HUES6 (cell line): ENCODE data around the gene IQCH.
"Not testable (repeated sequence)": the region's sequence is repeated elsewhere in the genome, so short reads cannot be mapped to it uniquely, and the experiment has no call there.

ENCODE experiments used
- H3K27ac ChIP-seq: 2 replicates; pipeline ENCODE4 v1.7.0; 2013; ENCODE audit warnings: low read depth, mild to moderate bottlenecking, low read length, inconsistent platforms
- H3K27me3 ChIP-seq: 2 replicates; pipeline ENCODE4 v1.6.1; 2013; ENCODE audit warnings: low read length; ENCODE audit not compliant: control insufficient read depth, insufficient read depth
- H3K36me3 ChIP-seq: 2 replicates; pipeline ENCODE4 v1.6.1; 2013; ENCODE audit warnings: low read length; ENCODE audit not compliant: control insufficient read depth, insufficient read depth
- H3K4me1 ChIP-seq: 2 replicates; pipeline ENCODE4 v1.6.1; 2013; ENCODE audit warnings: low read length; ENCODE audit not compliant: control insufficient read depth, insufficient read depth
- H3K4me3 ChIP-seq: 2 replicates; pipeline ENCODE4 v1.5.1; 2013; ENCODE audit warnings: low read depth, low read length
- H3K9ac ChIP-seq: one replicate; pipeline ENCODE4 v1.6.1; 2013; ENCODE audit warnings: mild to moderate bottlenecking, low read length
- H3K9me3 ChIP-seq: 2 replicates; pipeline ENCODE4 v1.6.1; 2013; ENCODE audit warnings: low read depth, low read length; ENCODE audit not compliant: control insufficient read depth, insufficient read depth

IQCH gene

DNA sequence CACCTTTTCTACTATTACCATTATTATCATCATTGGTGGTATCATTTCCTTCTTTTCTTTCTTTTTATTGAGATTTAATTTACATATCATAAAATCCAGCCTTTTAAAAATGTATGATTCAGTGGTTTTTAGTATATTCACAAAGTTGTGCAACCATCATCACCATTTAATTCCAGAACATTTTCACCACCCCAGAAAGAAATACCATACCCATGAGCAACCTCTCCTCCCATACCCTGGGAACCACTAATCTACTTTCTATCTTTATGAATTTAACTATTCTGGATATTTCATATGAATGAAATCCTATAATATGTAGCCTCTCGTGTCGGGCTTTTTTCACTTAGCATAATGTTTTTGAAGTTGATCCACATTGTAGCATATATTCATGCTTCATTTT is 29.2 kb upstream of the IQCH start:
- Histone ChIP-seq H3K9ac (no peak overlapping the region), H3K4me1 (no peaks in the 10 kb centered on the region), H3K9me3 (no peaks in the 10 kb centered on the region), H3K4me3 (no peak overlapping the region), H3K36me3 (peaks cover 5% of the 10 kb centered on the region), H3K27me3 (no peaks in the 10 kb centered on the region), H3K27ac (no peak overlapping the region)

GRCh38 chr15:67227431-67227830 is 27.2 kb upstream of the IQCH start:
- H3K27ac ChIP-seq: no peak overlapping the region
- no peaks in the 10 kb centered on the region for H3K9me3 ChIP-seq
- H3K4me1 ChIP-seq: no peaks in the 10 kb centered on the region
- H3K27me3 ChIP-seq: no peaks in the 10 kb centered on the region
- no peak overlapping the region for H3K4me3 ChIP-seq
- H3K9ac ChIP-seq: no peak overlapping the region
- peaks cover 21% of the 10 kb centered on the region for H3K36me3 ChIP-seq

GRCh38 chr15:67227846-67228245 is 26.7 kb upstream of the IQCH start:
- Histone ChIP-seq H3K27me3 (no peaks in the 10 kb centered on the region), H3K4me1 (no peaks in the 10 kb centered on the region), H3K36me3 (peaks cover 24% of the 10 kb centered on the region), H3K9me3 (no peaks in the 10 kb centered on the region), H3K9ac (no peak overlapping the region), H3K27ac (no peak overlapping the region), H3K4me3 (no peak overlapping the region)

- Histone ChIP-seq H3K9ac (no peak overlapping the region), H3K9me3 (no peaks in the 10 kb centered on the region), H3K36me3 (peaks cover 29% of the 10 kb centered on the region)
Observed at GRCh38 chr15:67228286-67228685, 26.3 kb upstream of the IQCH start.

GRCh38 chr15:67230504-67230903 is 24.1 kb upstream of the IQCH start:
- H3K4me3 ChIP-seq: no peak overlapping the region
- H3K27ac ChIP-seq: no peak overlapping the region
- H3K9ac ChIP-seq: no peak overlapping the region
- no peaks in the 10 kb centered on the region for H3K4me1 ChIP-seq
- H3K9me3 ChIP-seq: no peaks in the 10 kb centered on the region
- peaks cover 39% of the 10 kb centered on the region for H3K36me3 ChIP-seq
- H3K27me3 ChIP-seq: no peaks in the 10 kb centered on the region

More at GRCh38 chr15:67228286-67228685, 26.3 kb upstream of the IQCH start:
- no peaks in the 10 kb centered on the region for H3K27me3 ChIP-seq
- no peaks in the 10 kb centered on the region for H3K4me1 ChIP-seq
- no peak overlapping the region for H3K27ac ChIP-seq
- H3K4me3 ChIP-seq: no peak overlapping the region

DNA sequence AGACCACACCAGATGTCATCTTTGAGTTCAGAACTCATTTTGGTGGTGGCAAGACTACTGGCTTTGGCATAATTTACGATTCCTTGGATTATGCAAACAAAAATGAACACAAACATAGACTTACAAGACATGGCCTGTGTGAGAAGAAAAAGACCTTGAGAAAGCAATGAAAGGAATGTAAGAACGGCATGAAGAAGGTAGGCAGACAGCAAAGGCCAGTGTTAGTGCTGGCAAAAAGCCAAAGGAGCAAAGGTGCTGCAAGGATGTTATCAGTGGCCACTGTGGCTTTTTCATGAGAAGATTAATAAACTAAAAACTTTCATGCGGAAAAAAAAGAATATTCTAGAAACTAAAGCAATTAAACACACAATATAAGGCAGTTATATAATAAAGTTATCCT is 22.0 kb upstream of the IQCH start:
- H3K4me3 ChIP-seq: no peak overlapping the region
- no peak overlapping the region for H3K9ac ChIP-seq
- H3K9me3 ChIP-seq: no peaks in the 10 kb centered on the region
- H3K4me1 ChIP-seq: no peaks in the 10 kb centered on the region
- H3K36me3 ChIP-seq: peaks cover 39% of the 10 kb centered on the region
- no peaks in the 10 kb centered on the region for H3K27me3 ChIP-seq
- H3K27ac ChIP-seq: no peak overlapping the region

- no peaks in the 10 kb centered on the region for H3K27me3 ChIP-seq
- no peaks in the 10 kb centered on the region for H3K36me3 ChIP-seq
- H3K4me1 ChIP-seq: peaks cover 22% of the 10 kb centered on the region
- no peaks in the 10 kb centered on the region for H3K9me3 ChIP-seq
- no peak overlapping the region for H3K9ac ChIP-seq
- no peak overlapping the region for H3K27ac ChIP-seq
- no peak overlapping the region for H3K4me3 ChIP-seq
Observed at GRCh38 chr15:67240235-67241131, 14.1 kb upstream of the IQCH start.

- Histone ChIP-seq H3K4me1 (peaks cover 22% of the 10 kb centered on the region), H3K27ac (no peak overlapping the region), H3K27me3 (no peaks in the 10 kb centered on the region), H3K36me3 (peaks cover 4% of the 10 kb centered on the region; the same call in 1 of the 2 replicates), H3K4me3 (no peak overlapping the region), H3K9me3 (no peaks in the 10 kb centered on the region), H3K9ac (no peak overlapping the region)
Observed at GRCh38 chr15:67241132-67241855, 13.3 kb upstream of the IQCH start.

DNA sequence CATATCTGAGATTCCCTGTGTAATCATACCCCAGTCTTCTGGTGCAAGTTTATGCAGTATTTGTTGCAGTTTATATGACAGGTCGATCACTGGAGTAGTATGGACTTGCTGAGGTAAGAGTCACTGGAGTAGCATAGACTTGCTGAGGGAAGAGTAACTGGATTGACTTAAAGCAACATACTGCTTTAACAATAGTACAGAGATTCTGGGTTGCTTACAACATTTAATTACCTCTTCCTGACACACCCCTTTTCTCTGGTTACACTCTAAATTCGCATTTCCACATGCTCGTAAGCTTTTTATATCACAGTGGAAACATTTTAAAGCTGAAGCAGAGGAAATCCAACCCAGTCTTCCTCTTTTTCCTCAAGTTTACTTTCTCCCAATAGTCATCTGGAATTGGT is 11.9 kb upstream of the IQCH start:
- H3K27ac ChIP-seq: no peak overlapping the region
- peaks cover 4% of the 10 kb centered on the region; the same call in 1 of the 2 replicates for H3K36me3 ChIP-seq
- H3K9ac ChIP-seq: no peak overlapping the region
- no peaks in the 10 kb centered on the region for H3K27me3 ChIP-seq
- no peak overlapping the region for H3K4me3 ChIP-seq
- peaks cover 22% of the 10 kb centered on the region for H3K4me1 ChIP-seq
- no peaks in the 10 kb centered on the region for H3K9me3 ChIP-seq

- Histone ChIP-seq H3K9ac (no peak overlapping the region), H3K4me1 (peaks cover 22% of the 10 kb centered on the region), H3K9me3 (no peaks in the 10 kb centered on the region), H3K27ac (no peak overlapping the region), H3K36me3 (peaks cover 4% of the 10 kb centered on the region; the same call in 1 of the 2 replicates), H3K4me3 (no peak overlapping the region), H3K27me3 (no peaks in the 10 kb centered on the region)
Observed at GRCh38 chr15:67244971-67245478, 9.6 kb upstream of the IQCH start.

- not testable (repeated sequence) for H3K27me3 ChIP-seq, H3K9ac ChIP-seq, H3K36me3 ChIP-seq, H3K4me3 ChIP-seq, H3K9me3 ChIP-seq, H3K27ac ChIP-seq
- peaks cover 12% of the 10 kb centered on the region for H3K4me1 ChIP-seq
Observed at GRCh38 chr15:67246606-67247005, 8.0 kb upstream of the IQCH start.
